ENCODE data around the gene HEMGN. TPM values are rescaled to one million over a fixed set of nuclear protein-coding genes. Genes with fewer than 3 reads are reported as not detected.
"Not testable (repeated sequence)": the region's sequence is repeated elsewhere in the genome, so short reads cannot be mapped to it uniquely, and the experiment has no call there.

Gene HEMGN
- total and polyA plus RNA-seq, 3 donors from 2014 or later: 11.8 to 43.5 (median 22.2) TPM

GRCh38 chr9:97980918-97981845, 43.2 kb upstream of the HEMGN start:
- intact Hi-C loops (cut with DNase I; ENCODE audit: low total_unique reads): no loop called here
- H3K4me3 ChIP-seq: no peak overlapping the region
- TF ChIP-seq CTCF (IDR thresholded peaks at IDR 0.05): no peak
- no peak for TF ChIP-seq POLR2A (IDR thresholded peaks at IDR 0.05)
- DNase-seq: peak; percentile 51
- no peak overlapping the region for H3K27ac ChIP-seq
- no peaks in the 10 kb centered on the region for H3K27me3 ChIP-seq
- H3K9me3 ChIP-seq: no peaks in the 10 kb centered on the region
- peaks cover 15% of the 10 kb centered on the region for H3K4me1 ChIP-seq
- WGBS, 2 donors: 21 to 32% methylated on average over 10 of the region's 10 CpGs
- no peaks in the 10 kb centered on the region for H3K36me3 ChIP-seq (ENCODE audit: low read depth, missing control alignments)

GRCh38 chr9:97980479-97980803, 42.5 kb upstream of the HEMGN start:
- H3K9me3 ChIP-seq: no peaks in the 10 kb centered on the region
- WGBS, 2 donors: 37 to 47% methylated on average over 4 of the region's 4 CpGs
- H3K4me3 ChIP-seq: no peak overlapping the region
- no peaks in the 10 kb centered on the region for H3K36me3 ChIP-seq (ENCODE audit: low read depth, missing control alignments)
- peaks cover 15% of the 10 kb centered on the region for H3K4me1 ChIP-seq
- H3K27ac ChIP-seq: no peak overlapping the region
- TF ChIP-seq POLR2A (IDR thresholded peaks at IDR 0.05) (no peak), CTCF (IDR thresholded peaks at IDR 0.05) (no peak)
- DNase-seq: peak; percentile 46
- H3K27me3 ChIP-seq: no peaks in the 10 kb centered on the region
- intact Hi-C loops (cut with DNase I; ENCODE audit: low total_unique reads): no loop called here

GRCh38 chr9:97979788-97980478, 42.0 kb upstream of the HEMGN start:
- WGBS, 2 donors: 75 to 79% methylated on average over 7 of the region's 7 CpGs
- Histone ChIP-seq H3K9me3 (no peaks in the 10 kb centered on the region), H3K4me3 (no peak overlapping the region), H3K27me3 (no peaks in the 10 kb centered on the region), H3K4me1 (peaks cover 15% of the 10 kb centered on the region), H3K36me3 (ENCODE audit: low read depth, missing control alignments) (no peaks in the 10 kb centered on the region), H3K27ac (no peak overlapping the region)
- TF ChIP-seq POLR2A (IDR thresholded peaks at IDR 0.05): no peak
- no peak for TF ChIP-seq CTCF (IDR thresholded peaks at IDR 0.05)
- no peak for DNase-seq
- intact Hi-C loops (cut with DNase I; ENCODE audit: low total_unique reads): no loop called here

- Histone ChIP-seq H3K4me1 (peaks cover 15% of the 10 kb centered on the region), H3K36me3 (ENCODE audit: low read depth, missing control alignments) (no peaks in the 10 kb centered on the region), H3K4me3 (no peak overlapping the region), H3K27me3 (no peaks in the 10 kb centered on the region), H3K9me3 (no peaks in the 10 kb centered on the region), H3K27ac (no peak overlapping the region)
- TF ChIP-seq CTCF (IDR thresholded peaks at IDR 0.05): no peak
- no peak for TF ChIP-seq POLR2A (IDR thresholded peaks at IDR 0.05)
- intact Hi-C loops (cut with DNase I; ENCODE audit: low total_unique reads): no loop called here
- 55 to 73% methylated on average over 3 of the region's 3 CpGs for WGBS, 2 donors
- DNase-seq: no peak
These were observed 40.6 kb upstream of the HEMGN start for GRCh38 chr9:97978371-97979130.

- H3K27ac ChIP-seq; DNase-seq; H3K9me3 ChIP-seq; H3K27me3 ChIP-seq; intact Hi-C loops (cut with DNase I; ENCODE audit: low total_unique reads); H3K4me3 ChIP-seq; H3K36me3 ChIP-seq (ENCODE audit: low read depth, missing control alignments): not testable (repeated sequence)
- H3K4me1 ChIP-seq: peaks cover 13% of the 10 kb centered on the region
- 92 to 94% methylated on average over 10 of the region's 10 CpGs for WGBS, 2 donors
These were observed 38.7 kb upstream of the HEMGN start for GRCh38 chr9:97976633-97977032.
